GM12875 (cell line): ENCODE measurements around the gene CCDC102A.
"Not testable (repeated sequence)": the region's sequence is repeated elsewhere in the genome, so short reads cannot be mapped to it uniquely, and the experiment has no call there.

Source experiments
- H3K4me3 ChIP-seq: one replicate; pipeline ENCODE4 v1.5.1; 2011; ENCODE audit warnings: low read depth, low read length, control low read depth
- CTCF ChIP-seq: IDR thresholded peaks from 2 replicates; pipeline ENCODE4 v1.5.1; 2011; ENCODE audit warnings: low read depth, mild to moderate bottlenecking, control low read depth, inconsistent platforms, low read length, moderate library complexity, borderline replicate concordance; ENCODE audit not compliant: insufficient read depth

CCDC102A gene

GRCh38 chr16:57501492-57501891, 34.9 kb downstream of the CCDC102A start:
- no peak for TF ChIP-seq CTCF
- H3K4me3 ChIP-seq = no peak overlapping the region

GRCh38 chr16:57500578-57501111, 35.7 kb downstream of the CCDC102A start:
- H3K4me3 ChIP-seq = no peak overlapping the region
- TF ChIP-seq CTCF = no peak

GRCh38 chr16:57499941-57500340, 36.4 kb downstream of the CCDC102A start:
- H3K4me3 ChIP-seq = not testable (repeated sequence)

- no peak for TF ChIP-seq CTCF
- H3K4me3 ChIP-seq = no peak overlapping the region
Observed at GRCh38 chr16:57498031-57498430, 38.3 kb downstream of the CCDC102A start.

- TF ChIP-seq CTCF = no peak
- no peak overlapping the region for H3K4me3 ChIP-seq
Observed at GRCh38 chr16:57497121-57497520, 39.2 kb downstream of the CCDC102A start.

- no peak overlapping the region for H3K4me3 ChIP-seq
- no peak for TF ChIP-seq CTCF
Observed at GRCh38 chr16:57493767-57494166, 42.6 kb downstream of the CCDC102A start.

GRCh38 chr16:57489229-57489628, 47.1 kb downstream of the CCDC102A start:
- H3K4me3 ChIP-seq = no peak overlapping the region
- TF ChIP-seq CTCF = no peak
